Pons (tissue), 1 donor: Measurements from ENCODE around the gene GPSM3.

Source experiments
- DNase-seq: peaks from one replicate; pipeline ENCODE4 v3.0.0-alpha.2; 2016; ENCODE audit warnings: low spot score

Gene GPSM3

DNA sequence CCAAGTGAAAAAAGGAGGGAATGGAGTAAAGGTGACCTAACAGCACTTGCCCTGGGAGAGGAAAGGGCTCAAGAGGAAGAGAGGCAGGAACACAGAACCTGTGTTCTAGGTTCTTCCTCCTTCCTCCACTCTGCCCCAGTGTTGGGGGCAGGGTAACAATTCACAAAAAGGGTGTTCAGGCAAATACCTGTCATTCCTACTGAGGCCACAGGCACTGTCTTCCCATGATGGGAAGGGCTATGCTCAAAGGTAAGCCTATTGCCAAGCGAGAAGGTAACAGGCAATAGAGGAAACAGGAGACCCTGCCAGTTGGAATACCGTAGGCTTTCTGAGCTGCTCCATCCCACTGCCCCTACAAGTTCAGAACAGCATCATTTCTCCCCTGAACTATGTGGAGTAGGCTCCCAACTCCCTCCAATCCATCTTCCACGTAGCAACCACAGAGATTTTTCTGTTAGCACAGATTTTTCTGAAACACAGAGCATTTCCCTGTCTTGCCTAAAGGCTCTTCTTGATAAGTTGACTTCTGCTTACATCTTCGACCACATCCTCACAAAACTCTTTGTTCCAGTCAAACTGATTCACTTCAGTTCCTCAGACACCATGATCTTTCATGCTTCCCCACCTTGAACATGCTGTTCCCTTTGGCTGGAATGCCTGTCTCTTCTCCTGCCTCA is 19.3 kb downstream of the GPSM3 start:
- no peak for DNase-seq

DNA sequence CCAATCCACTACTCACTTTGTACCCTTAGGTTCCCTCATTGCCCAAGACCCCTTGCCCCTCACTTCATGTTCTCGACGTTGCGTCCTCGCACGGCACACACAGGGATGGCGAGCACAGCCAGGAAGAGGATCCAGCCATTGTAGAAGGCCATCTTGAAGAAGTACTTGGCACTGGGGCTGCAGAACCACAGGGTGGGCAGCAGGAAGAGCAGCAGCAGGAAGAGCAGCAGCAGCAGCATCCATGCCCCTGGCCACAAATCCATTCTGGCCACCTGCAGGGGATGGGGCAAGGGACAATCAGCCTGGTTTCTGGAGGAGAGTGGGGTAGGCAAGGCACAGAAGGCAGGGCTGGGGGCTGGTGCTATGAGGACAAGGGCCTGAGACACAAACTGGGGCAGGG is 21.2 kb downstream of the GPSM3 start:
- no peak for DNase-seq

DNA sequence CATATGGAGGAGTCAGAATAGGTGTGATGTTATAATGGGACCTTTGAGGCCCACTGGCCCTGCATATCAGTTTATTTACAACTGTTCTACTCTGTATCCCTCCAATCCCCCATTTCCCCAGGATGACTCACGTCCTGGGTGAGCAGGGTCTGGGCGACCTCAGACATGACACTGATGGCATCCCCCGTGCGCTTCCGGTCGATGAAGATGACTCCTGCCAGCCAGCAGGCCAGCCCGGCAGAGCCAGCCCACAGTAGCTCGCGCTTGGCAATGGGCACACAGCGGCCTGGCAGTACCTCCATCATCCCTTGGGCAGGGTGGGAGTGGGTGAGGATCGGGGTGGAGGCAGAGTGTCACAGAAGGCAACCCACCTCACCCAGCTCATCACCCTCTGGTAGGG is 22.1 kb downstream of the GPSM3 start:
- no peak for DNase-seq

DNA sequence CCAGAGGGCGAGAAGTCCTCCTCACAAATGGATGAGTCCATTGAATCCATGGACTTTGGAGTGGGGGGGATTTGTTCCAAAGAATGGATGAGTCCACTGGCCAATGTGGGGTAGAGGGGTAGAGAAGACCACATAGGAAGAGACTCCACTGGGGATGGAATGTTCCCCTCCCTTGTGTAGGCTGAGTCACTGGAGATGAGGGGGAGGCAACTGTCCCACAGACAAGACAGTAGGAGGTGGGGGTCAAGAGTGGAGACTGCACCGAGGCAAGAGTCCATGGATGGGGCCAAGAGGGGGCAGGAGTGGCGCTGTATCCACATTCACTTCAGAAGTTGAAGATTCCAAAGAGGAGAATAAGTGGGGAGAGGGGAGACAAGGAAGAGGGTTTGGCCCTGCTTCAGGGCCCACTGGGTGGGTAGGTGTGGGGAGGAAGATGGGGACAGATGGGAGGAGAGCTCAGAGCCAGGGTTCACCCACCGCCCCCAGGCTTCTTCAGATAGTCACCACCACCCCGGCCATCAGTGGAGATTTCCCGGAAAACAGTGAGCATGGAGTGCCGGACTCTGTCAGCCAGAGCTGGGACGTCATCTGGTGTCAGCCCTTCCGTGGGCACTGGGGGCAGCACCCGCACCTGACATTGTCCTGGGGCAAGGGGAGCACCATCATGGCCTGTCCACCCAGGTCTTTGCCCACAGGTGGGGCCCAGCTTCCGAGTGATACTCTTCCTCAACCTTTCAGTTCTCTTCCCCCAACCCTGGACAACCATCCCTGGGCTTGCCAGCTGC is 23.4 kb downstream of the GPSM3 start:
- DNase-seq, result no peak

DNA sequence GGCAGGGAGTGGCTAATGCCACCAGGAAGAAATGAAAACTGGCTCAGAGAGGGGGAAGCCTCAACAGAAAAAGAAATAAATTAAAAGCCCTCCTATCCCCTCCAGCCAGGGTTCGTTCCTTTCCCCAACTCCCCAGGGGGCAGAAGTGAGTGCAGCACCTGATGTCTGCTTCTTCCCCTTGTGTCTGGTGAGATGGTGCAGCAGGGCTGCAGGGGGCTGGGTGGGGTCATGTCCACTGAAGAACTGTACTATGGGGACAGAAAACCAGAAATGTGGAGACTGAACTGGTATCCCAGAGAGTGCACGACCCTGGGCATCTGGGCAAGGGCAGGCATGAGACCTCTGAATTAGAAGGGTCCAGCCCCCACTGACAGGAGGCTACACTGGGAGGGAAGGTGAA is 24.1 kb downstream of the GPSM3 start:
- no peak for DNase-seq

DNA sequence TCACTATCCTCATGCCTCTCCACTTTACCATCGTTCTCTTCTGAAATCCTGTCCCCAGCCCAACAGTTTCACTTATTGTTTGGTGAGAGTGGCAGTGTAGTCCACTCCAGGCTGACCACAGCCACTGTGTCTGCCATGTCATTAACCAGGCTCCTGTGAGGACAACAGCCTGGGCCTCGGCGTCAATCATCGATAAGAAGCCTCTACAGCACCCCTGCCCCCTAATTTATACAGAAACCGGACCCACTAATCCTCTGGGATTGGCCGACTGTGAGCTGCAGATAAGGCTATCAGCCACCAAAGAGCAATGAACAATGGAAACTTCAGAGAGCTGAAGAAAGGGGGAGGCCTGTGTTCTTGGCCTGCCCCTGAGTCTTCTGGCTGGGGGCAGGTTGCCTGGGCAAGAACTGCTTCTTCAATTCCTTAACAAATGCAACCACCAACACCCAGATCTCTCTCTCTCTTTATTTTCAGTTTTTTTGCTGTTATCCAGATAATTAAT is 24.6 kb downstream of the GPSM3 start:
- no peak for DNase-seq

DNA sequence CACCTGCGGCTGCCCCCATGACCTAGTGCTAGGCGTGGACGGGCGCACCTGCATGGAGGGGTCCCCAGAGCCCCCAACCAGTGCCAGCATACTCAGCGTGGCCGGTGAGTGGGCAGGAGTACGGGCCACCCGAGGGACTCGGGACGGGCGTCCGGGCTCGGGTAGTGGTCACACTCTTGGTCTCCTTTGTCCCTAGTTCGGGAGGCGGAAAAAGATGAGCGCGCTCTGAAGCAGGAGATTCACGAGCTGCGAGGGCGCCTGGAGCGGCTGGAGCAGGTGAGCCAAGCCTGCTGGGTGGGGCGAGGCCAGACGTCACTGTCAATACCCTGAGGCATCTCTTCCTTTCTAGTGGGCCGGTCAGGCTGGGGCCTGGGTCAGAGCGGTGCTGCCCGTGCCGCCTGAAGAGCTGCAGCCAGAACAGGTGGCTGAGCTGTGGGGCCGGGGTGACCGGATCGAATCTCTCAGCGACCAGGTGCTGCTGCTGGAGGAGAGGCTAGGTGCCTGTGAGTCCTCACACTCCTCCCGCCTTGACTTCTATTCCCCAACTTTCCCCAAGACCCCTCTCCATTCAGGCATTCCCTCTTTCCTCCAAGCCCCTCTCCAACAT is 25.2 kb downstream of the GPSM3 start:
- DNase-seq, result no peak

DNA sequence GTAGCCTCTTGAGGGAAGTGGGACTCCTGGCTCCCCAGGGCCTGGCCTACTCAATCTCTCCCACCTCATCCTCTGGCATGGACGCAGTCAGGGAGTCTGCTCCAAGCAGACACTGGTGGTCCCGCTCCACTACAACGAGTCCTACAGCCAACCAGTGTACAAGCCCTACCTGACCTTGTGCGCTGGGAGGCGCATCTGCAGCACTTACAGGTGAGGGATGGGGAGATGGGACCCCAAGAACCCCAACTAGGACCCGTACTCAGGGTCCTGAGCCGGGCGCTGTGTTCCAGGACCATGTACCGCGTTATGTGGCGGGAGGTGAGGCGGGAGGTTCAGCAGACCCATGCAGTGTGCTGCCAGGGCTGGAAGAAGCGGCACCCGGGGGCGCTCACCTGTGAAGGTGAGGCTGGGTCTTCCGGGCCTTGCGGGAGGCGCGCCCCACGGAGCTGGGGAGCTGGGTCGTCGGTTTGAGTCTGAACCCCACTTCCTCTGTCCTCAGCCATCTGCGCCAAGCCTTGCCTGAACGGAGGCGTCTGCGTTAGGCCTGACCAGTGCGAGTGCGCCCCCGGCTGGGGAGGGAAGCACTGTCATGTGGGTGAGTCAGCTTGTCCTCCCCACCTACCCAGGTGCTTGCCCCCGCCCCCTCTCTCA is 25.9 kb downstream of the GPSM3 start:
- DNase-seq, result no peak

DNA sequence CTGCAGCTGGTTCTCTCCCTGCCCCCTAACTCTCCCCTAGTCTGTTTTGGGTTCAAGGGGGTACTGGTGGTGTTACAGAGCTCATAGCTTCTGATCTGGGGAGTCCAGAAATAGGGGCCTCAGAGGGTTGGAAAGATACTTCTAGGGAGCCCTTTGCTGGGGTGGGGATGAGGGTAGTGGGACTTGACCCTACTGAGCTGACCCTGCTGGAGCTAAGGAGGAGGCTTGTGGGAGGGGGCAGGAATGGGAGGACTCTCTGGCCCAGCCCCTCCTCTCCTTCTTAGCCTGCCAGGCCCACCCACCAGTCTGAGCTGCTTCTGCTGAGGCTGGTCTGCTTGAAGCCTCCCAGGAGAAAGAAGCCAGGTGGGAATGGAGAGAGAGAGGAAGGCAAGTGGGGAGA is 28.1 kb downstream of the GPSM3 start, which contains the start of gene EGFL8:
Gene EGFL8 (plus strand): TSS at position 301 of the 400 bp plus-strand sequence. CDS start 1,571 bp downstream, outside the sequence.
- DNase-seq, result no peak

DNA sequence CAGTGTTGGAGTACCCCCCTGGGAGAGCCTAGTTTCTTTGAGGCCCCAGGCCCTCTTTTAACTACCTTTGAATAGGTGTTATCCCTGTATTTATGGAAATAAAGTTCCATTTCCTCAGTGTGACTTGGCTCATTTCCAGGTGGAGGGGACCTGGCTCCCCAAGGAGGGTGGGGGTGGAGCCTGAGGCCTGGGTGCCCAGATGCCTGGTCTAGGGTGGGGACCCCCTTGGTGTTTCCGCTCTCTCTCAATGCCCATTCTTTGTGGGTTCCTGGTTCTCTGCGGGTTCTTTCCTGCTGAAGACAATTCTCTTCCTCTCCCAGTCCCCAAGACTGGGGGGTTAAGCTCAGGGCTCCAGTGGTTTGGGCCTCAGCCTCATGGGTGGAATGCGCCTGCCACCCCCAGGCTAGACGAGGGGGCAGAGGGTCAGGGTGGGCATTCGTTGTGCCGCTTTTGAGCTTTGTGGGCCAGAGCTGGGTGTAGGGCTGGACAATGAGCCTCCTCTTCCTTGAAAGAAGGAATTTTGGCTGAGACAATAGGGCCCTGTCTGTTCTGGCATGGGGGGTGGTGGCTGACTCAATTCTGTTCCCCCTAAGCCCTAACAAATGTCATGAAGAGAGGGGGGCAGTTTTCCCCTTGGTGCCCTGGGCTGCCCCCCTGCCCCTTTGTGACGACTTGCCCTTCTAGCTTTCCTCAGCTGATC is 28.7 kb downstream of the GPSM3 start:
- peak; percentile 34 for DNase-seq

DNA sequence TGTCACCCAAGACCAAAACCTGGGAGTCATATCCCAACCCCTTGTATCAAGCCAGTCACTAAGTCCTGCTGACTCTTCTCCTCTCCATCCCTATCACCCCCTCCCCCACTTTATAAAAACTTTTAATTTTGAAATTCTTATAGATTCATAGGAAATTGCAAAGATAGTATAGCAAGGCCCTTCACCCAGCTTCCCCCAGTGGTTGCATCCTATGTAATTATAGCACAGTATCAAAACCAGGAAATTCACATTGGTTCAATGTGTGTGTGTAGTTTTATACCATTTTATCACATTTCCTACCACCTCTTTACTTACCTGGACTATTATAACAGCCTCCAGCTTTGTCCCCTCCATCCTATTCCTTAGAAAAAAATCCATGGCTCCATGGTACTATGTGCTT is 34.4 kb downstream of the GPSM3 start:
- no peak for DNase-seq

DNA sequence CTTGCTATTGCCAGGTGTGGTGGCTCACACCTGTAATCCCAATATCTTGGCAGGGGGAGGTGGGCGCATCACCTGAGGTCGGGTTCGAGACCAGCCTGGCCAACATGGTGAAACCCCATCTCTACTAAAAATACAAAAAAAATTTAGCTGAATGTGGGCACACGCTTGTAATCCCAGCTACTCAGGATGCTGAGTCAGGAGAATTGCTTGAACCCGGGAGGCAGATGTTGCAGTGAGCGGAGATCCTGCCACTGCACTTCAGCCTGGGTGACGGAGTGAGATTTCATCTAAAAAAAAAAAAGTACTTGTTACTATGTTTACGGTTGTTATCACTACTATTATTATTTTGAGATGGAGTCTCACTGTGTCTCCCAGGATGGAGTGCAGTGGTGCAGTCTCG is 35.6 kb downstream of the GPSM3 start:
- no peak for DNase-seq

DNA sequence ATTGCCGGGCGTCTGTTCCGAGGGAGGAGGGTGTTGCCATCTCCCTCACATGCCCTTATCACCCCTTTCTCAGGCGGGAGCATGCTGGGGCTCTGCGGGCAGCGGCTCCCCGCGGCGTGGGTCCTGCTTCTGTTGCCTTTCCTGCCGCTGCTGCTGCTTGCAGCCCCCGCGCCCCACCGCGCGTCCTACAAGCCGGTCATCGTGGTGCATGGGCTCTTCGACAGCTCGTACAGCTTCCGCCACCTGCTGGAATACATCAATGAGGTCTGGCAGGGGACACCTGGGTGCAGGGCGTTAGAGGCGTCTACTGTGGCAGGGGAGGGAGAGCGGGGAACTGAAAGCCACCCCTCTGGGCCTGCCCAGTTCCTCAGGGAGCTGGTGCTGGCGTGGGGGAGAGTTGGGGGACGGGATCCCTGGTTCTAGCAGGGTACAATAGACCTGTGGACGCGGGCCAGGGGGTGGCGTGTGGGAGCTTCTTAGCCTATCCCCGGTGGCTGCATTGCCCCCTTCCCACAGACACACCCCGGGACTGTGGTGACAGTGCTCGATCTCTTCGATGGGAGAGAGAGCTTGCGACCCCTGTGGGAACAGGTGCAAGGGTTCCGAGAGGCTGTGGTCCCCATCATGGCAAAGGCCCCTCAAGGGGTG is 37.8 kb downstream of the GPSM3 start:
- DNase-seq, result peak; percentile 66

DNA sequence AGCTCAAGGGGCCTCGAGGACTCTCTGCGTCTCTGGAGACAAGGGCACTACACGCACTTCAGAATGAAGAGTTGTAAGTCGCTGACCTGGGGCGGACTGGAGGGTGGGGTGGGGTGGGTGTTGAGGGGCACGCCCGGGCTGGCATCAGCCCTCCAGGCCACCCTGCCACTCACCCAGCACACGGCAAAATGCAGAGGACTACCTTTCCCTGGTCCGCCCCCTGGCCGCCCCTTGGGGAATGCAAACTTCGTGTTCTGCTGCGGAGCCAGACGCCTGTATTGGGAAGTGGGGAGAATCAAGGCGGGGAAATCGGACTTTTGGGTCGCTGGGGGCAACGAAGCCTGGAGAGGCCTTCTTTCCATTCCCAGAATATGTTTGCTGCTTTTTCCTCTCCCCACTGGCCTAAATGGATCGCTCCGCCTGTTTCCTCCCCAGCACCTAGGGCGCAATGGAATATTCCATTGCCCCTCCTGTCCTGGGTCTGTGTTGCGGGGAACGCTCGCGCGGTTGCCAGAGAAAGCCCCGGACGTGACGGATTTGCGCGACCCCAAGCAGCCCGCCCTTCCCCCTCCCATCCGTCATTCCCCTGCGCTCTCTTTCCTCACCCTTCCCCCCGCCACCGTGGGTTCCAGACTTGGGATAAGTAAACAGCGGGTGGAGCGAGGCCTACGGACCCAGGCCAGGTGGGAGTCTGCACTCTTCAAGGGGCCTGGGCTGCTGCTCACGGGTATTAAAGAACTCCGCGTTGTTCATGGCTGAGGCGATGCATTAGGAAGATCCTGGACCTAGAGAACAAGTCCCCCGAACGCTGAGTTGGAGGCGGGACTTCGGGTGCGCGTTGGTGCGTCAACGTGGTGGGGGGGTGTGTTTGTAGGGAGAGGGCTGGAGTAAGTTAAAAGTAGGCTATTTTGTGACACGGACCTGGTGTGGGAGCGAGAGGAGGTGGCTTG is 38.6 kb downstream of the GPSM3 start, which contains the start of gene PPT2:
Gene PPT2 (plus strand): TSS at position 578 of the 950 bp plus-strand sequence. CDS start 454 bp downstream, outside the sequence.
- peak; percentile 87 for DNase-seq

DNA sequence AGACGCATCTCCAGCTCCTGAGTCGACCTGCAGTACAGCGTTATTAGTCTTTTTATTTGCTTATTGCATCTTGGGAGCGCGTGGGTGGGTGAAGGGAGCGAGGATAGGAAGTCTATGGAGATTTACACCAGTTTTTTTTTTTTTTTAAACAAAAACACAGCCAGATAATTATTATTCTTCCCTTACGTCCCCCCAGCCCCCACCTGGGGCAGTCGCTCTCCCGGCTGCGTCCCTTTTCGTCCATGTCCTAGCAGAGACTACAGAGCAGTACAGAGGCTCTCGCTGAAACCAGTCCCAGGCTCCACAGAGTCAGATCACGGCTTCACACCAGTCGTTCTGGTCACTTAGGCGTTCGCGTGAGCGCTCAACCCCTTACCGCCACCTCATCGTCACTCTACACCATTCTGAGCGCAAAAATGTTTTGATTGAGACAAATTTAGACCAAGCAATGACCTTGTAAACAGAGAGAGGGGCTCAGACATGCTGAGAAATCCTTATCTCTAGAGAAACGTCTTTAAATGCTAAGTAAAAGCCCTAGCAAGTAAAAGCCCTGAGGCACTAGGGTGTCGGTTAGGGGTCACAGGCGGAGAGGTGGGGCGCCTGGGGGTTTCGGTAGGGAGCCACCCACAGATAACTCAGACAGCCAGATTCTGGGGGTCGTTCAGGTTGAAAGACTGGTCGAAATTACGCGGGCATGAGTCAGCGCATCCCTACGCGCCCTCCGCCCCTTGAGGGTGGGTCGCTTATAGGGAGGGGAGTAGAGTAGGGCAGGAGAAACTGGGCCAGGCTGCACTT is 39.5 kb downstream of the GPSM3 start:
- DNase-seq, result peak; percentile 50

DNA sequence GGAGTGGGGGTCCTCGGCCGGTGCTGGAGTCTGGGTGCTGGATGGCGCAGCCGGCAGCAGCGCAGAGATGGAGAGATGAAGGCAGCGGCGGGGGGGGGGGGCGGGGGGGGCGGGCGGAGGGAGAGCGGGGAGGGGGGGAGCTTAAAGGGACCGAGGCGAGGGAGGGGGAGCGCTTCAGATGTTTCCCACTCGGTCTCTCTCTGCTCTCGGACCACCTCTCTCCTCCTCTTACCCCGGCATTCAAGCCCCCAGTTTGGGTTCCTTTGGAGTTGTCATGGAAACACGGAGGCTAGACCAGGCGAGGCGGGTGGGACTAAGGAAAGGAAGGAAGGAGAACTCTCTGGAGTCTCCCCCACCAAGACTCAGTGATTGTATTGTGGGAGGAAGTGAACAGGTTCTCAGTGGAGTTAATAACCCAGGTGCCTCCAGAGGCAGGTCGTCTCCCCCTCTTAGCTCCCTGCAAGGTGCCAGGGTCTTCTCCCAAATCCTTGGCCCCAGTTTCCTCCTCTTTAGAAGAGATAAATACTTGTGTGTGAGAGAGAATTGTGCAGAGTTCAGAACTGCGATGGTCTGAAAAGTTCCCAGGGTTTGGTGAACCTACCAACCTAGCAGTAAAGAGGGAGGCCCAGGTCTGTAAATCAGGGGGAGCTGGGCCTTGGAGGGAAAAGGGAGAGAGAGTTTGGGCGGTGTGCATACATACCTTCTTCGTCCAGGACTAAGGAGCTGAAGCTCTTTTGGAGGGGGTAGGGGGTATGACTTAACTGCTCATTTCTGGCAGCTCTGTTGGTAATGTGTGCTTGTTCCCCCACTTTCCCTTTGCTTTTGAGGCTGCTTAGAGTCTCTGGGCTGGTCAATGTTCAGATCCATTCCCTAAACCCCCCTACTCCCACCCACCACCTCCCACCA is 40.3 kb downstream of the GPSM3 start, which contains the start of gene PRRT1:
Gene PRRT1 (minus strand): TSS at position 77 of the 906 bp plus-strand sequence. CDS start 112 bp downstream, outside the sequence.
- DNase-seq, result no peak

DNA sequence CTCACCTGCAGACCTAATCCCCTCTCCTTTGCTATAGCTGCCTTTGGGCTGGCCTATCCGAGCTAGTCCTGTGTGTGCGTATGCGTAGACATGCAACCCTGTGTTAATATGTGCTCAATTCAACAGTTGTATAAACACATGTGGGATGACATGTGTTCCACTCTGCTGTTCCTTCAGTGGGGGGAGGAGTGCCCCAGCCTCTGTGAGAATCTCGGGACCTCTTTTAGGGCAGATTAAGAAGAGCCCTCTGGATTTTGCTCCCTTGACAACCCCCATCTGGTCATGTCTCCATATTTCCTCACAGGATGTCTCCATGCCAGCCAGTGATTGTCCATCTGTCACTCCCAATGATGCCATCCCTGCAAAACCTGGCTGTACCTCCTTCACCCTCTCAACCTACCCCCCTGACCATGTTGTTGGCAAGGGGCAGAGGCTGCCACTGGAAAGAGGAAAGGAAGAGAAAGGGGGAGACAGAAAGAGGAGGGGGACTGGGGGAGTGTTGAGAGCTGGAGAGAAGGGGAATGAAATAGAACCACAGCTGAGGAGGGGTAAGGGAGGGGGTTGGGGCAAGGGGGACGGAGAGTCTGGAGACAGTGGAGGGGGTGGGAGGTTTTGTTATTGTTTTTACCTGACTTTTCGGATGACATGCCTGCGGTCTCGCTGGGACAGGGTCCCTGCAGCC is 41.1 kb downstream of the GPSM3 start:
- no peak for DNase-seq
